Osteoblast (primary cell): ENCODE results near the gene SHROOM3. TPM values are rescaled to one million over a fixed set of nuclear protein-coding genes. Genes with fewer than 3 reads are reported as not detected.

Source experiments
- DNase-seq: peaks from one replicate; pipeline ENCODE4 v3.0.0; 2011; ENCODE audit warnings: low spot score, mixed read lengths; ENCODE audit not compliant: insufficient read length; ENCODE audit errors: missing footprints
- H2AFZ ChIP-seq: 2 replicates; pipeline ENCODE4 v1.6.0; 2011; ENCODE audit warnings: mild to moderate bottlenecking, low read length
- H3K27ac ChIP-seq: 2 replicates; pipeline ENCODE4 v1.5.1; 2011; ENCODE audit warnings: mild to moderate bottlenecking, low read depth, low read length, moderate library complexity
- H3K27me3 ChIP-seq: 2 replicates; pipeline ENCODE4 v1.6.0; 2012; ENCODE audit warnings: mild to moderate bottlenecking, control low read depth, inconsistent platforms, low read length, moderate library complexity; ENCODE audit not compliant: insufficient read depth
- H3K36me3 ChIP-seq: 2 replicates; pipeline ENCODE4 v1.5.1; 2011; ENCODE audit warnings: mild to moderate bottlenecking, low read length, control low read depth, moderate library complexity; ENCODE audit not compliant: insufficient read depth
- H3K4me1 ChIP-seq: 2 replicates; pipeline ENCODE4 v1.5.1; 2011; ENCODE audit warnings: mild to moderate bottlenecking, low read length, control low read depth, moderate library complexity; ENCODE audit not compliant: insufficient read depth
- H3K4me2 ChIP-seq: 2 replicates; pipeline ENCODE4 v1.6.0; 2011; ENCODE audit warnings: mild to moderate bottlenecking, low read length; ENCODE audit not compliant: insufficient read depth
- H3K4me3 ChIP-seq: fragments of 200-600 bp; sonication (generic); 3 replicates; pipeline ENCODE4 v1.5.1; 2012; ENCODE audit warnings: mild to moderate bottlenecking, low read length, inconsistent platforms; ENCODE audit not compliant: insufficient read depth
- H3K79me2 ChIP-seq: 2 replicates; pipeline ENCODE4 v1.6.0; 2012; ENCODE audit warnings: mild to moderate bottlenecking, low read length, control low read depth, inconsistent platforms; ENCODE audit not compliant: insufficient read depth
- H3K9me3 ChIP-seq: 2 replicates; pipeline ENCODE4 v1.5.1; 2011; ENCODE audit warnings: low read depth, low read length, control low read depth
- H4K20me1 ChIP-seq: 2 replicates; pipeline ENCODE4 v1.6.0; 2012; ENCODE audit warnings: mild to moderate bottlenecking, low read length, control low read depth; ENCODE audit not compliant: insufficient read depth
- total RNA-seq: library from RNA; depleted of rRNA; stranded (reverse); fragments of >200 nt; gene quantifications from 2 replicates; pipeline ENCODE4 v1.2.3, GENCODE V29; 2012
- TF ChIP-seq, protein P1 (sequence below): IDR thresholded peaks from 2 replicates; pipeline ENCODE4 v1.5.1; 2011; ENCODE audit warnings: mild to moderate bottlenecking, low read depth, low read length, moderate library complexity; ENCODE audit errors: extremely low read depth

SHROOM3 gene
- total RNA-seq, 1 donor: 9.8 TPM

DNA sequence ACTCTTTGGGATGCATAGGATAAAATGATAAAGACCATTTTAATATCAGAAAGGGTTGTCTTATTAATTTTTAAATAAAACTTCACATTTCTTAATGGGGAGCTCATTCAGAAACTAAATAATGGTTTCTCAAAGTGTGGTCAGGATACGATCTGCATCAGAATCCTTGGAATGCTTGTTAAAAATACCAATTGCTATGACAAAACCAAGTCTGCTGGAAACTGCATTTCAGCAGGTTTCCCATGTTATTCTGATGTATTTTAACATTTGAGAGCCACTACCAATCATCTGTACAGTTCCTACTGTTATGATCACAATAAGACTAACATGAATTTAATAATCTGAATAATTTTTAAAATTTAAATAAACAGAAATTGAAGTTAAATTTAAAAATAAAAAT, 347.8 kb downstream of the SHROOM3 start:
- Histone ChIP-seq H3K27me3 (no peaks in the 10 kb centered on the region), H2AFZ (no peak overlapping the region), H4K20me1 (no peaks in the 10 kb centered on the region), H3K4me1 (peaks cover 35% of the 10 kb centered on the region), H3K9me3 (no peaks in the 10 kb centered on the region), H3K36me3 (peaks cover 12% of the 10 kb centered on the region), H3K4me2 (peak overlapping the region; percentile 83), H3K4me3 (peak overlapping the region; percentile 62), H3K27ac (peak overlapping the region; percentile 98), H3K79me2 (peaks cover 13% of the 10 kb centered on the region)
- TF ChIP-seq, protein P1, sequence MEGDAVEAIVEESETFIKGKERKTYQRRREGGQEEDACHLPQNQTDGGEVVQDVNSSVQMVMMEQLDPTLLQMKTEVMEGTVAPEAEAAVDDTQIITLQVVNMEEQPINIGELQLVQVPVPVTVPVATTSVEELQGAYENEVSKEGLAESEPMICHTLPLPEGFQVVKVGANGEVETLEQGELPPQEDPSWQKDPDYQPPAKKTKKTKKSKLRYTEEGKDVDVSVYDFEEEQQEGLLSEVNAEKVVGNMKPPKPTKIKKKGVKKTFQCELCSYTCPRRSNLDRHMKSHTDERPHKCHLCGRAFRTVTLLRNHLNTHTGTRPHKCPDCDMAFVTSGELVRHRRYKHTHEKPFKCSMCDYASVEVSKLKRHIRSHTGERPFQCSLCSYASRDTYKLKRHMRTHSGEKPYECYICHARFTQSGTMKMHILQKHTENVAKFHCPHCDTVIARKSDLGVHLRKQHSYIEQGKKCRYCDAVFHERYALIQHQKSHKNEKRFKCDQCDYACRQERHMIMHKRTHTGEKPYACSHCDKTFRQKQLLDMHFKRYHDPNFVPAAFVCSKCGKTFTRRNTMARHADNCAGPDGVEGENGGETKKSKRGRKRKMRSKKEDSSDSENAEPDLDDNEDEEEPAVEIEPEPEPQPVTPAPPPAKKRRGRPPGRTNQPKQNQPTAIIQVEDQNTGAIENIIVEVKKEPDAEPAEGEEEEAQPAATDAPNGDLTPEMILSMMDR: no peak
- DNase-seq: peak; percentile 73

DNA sequence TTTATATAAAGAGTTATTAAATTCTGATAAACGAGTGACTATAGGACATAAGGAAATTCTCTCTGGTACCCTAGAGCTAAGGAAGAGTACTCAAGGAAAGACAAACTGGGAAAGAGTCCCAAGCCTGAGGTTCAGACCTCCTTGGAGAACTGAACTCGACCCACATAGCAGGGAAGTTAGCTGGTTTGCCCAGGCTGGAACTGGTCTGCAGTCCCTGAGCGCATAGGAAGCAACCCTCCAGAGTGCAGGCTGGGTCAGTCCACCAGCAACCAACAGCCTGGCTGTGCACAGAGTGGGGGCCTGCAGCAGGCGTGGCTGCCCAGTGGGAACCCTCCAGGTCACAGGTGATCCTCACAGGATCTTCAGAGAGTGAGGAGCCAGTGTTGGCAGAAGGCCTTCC, 348.8 kb downstream of the SHROOM3 start:
- no peaks in the 10 kb centered on the region for H3K27me3 ChIP-seq
- H3K4me3 ChIP-seq: peak overlapping the region; percentile 3
- H3K27ac ChIP-seq: peak overlapping the region; percentile 98
- H2AFZ ChIP-seq: peak overlapping the region; percentile 5
- TF ChIP-seq, protein P1: no peak
- peaks cover 35% of the 10 kb centered on the region for H3K4me1 ChIP-seq
- peak overlapping the region; percentile 83 for H3K4me2 ChIP-seq
- H3K36me3 ChIP-seq: peaks cover 10% of the 10 kb centered on the region
- H3K79me2 ChIP-seq: peaks cover 13% of the 10 kb centered on the region
- no peaks in the 10 kb centered on the region for H4K20me1 ChIP-seq
- no peak for DNase-seq
- H3K9me3 ChIP-seq: no peaks in the 10 kb centered on the region

DNA sequence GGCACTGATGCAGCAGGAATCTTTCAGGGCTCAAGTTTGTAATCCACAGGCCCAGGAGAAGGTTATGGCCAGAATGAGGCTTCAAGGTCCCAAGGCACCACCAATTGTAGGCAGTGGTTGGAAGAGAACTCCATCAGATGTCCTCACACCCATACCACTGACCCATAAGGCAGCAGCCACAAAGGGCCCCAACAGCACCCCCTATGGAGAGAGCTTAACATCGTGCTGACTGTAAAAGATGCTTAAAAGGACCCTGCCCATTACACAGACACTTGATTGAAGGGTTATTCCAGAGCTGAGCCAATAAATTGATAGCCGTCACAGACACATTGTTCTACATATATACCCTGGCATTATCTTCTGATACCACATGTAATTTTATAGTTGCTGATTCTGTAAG, 349.2 kb downstream of the SHROOM3 start:
- no peaks in the 10 kb centered on the region for H3K27me3 ChIP-seq
- peaks cover 35% of the 10 kb centered on the region for H3K4me1 ChIP-seq
- H3K9me3 ChIP-seq: no peaks in the 10 kb centered on the region
- peaks cover 13% of the 10 kb centered on the region for H3K79me2 ChIP-seq
- peak overlapping the region; percentile 98 for H3K27ac ChIP-seq
- no peak overlapping the region for H3K4me3 ChIP-seq
- TF ChIP-seq, protein P1: peak; percentile 35
- DNase-seq: peak; percentile 51
- H3K4me2 ChIP-seq: peak overlapping the region; percentile 83
- H4K20me1 ChIP-seq: no peaks in the 10 kb centered on the region
- no peak overlapping the region for H2AFZ ChIP-seq
- peaks cover 6% of the 10 kb centered on the region for H3K36me3 ChIP-seq

DNA sequence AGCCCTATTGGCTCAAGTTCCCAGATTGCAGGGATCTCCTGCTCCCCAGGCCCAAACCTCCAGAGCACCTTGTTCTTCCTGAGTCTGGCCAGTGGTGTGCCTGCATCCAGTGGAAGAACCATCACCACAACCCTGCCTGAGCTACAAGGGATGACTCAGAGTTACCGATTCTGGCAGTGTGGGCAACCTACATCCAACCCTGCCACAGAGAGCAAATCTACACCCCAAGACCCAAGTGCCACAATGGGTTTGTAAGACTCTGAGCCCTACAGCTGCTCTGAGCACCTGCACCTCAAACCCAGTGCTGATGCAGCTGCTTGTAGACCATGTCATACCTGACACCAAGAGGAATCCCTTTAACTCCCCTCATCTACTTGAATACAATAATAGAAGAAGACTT, 352.9 kb downstream of the SHROOM3 start:
- Histone ChIP-seq H3K79me2 (peaks cover 13% of the 10 kb centered on the region), H3K4me2 (no peak overlapping the region), H3K9me3 (no peaks in the 10 kb centered on the region), H4K20me1 (no peaks in the 10 kb centered on the region), H3K27ac (no peak overlapping the region), H3K4me1 (peaks cover 16% of the 10 kb centered on the region), H3K36me3 (no peaks in the 10 kb centered on the region), H2AFZ (no peak overlapping the region), H3K4me3 (no peak overlapping the region), H3K27me3 (no peaks in the 10 kb centered on the region)
- TF ChIP-seq, protein P1: no peak
- DNase-seq: no peak
